GM21381 (cell line): Measurements from ENCODE around the gene ZEB2.

Source experiments
- ATAC-seq: cut with Tn5 transposase; IDR thresholded peaks from one replicate; pipeline ENCODE4 v1.9.1; 2021; ENCODE audit warnings: mild to moderate bottlenecking, moderate library complexity; ENCODE audit not compliant: unreplicated experiment

Gene ZEB2

DNA sequence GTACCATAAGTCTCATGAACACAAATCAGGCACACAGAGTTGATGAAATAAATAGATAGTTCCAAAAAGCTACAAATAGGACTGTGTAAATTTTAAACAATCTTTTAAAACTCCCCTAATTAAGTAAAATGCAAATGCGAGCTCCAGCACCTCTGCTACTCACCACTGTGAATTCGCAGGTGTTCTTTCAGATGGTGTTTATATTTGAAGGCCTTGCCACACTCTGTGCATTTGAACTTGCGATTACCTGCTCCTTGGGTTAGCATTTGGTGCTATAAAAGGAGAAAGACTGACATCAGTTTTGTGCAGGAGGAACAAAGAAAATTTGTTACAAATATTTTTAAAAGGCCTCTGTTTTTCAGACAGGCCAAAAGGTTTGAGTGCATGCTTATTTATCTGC, 118.9 kb downstream of the ZEB2 start:
- no peak for ATAC-seq

DNA sequence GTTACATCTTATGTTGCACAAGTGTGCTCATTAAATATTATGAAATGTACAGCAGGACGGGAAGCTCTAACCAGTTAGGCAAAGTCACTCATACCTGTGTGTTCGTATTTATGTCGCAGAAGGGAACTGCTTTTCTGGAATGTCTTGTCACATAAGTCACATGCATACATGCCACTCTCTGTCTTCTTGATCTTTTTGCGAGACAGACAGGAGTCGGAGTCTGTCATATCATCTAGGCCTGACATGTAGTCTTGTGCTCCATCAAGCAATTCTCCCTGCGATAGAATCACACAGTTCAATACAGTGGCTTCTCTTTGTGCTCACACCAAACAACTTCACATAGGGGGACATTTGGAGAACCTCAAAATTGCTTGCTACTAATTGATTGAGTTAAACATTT, 123.6 kb downstream of the ZEB2 start:
- no peak for ATAC-seq

DNA sequence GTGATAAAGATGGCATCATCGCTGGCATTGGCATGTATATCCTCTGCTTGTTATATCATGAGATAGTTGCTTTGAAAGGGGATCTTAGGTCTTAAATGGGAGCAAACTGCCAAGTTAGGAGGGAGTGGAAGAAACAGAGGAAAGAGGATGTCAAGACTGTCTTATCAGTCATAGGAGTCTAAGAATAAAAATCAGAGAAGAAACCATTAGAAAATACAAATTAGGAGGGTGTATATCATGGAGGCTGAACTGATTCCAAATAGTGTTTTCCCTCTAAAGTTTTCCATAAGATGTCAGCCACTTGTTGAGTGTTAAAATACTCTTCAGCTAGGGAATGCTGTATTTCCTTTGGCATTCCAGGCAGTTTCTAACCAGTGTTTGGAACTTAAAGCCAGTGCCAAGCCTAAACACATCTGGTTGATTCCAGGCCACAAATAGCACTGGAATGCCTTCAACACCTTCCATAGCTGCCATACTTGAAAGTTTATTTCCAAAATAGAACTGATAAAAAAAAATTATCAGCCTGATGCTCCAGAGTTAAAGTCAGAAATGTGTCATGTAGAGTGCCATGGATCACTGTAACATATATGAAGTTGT, 129.4 kb downstream of the ZEB2 start:
- ATAC-seq: no peak

DNA sequence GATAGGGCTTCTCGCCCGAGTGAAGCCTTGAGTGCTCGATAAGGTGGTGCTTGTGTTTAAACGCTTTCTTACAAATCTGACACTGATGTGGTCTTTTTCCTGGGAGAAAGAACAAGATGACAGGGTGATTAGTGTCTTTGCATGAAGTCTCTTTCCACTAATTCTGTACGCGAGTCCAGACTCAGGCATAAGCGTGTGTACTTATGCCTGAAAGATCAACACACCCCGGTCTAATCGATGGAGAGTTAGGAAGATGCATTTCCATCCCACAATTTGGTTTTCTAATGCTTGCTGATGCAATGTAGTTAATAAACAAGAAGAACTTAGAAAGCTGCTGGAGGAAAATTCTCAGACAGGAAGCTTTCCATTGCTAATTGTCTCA, 130.0 kb downstream of the ZEB2 start:
- ATAC-seq: no peak

DNA sequence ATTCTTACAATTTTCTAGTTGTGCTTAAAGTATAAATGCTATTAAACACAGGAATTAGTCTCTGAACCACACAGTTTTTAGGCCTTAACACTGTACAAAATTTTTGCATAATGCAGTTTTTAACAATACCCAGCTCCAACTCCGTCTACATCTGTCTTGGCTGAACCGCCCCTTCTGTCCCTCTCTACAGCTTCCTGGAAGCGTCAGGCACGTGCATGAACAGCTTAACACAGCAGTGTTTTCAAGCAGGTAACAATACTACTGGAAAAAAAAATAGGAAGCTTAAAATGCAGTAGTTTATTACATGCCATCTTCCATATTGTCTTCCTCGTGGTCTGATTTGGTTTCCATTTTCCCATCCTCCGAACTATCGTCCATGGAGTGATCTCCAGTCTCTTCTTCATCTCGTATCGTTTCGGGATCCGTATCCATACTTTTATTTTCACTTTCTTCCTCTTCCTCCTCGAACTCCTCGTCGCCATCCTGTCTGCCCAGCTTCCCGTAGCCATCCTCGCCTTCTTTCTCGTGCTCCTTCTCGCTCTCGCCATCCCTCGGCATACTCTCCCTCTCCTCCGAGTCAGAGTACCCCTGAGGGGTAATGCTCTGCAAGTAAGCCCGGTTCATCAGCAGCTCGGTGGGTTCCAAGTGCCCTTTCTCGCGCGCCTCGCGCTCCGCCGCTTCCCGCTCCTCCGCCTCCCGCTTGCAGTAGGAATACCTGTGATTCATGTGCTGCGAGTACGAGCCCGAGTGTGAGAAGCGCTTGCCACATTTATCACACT, 130.6 kb downstream of the ZEB2 start:
- ATAC-seq: no peak

DNA sequence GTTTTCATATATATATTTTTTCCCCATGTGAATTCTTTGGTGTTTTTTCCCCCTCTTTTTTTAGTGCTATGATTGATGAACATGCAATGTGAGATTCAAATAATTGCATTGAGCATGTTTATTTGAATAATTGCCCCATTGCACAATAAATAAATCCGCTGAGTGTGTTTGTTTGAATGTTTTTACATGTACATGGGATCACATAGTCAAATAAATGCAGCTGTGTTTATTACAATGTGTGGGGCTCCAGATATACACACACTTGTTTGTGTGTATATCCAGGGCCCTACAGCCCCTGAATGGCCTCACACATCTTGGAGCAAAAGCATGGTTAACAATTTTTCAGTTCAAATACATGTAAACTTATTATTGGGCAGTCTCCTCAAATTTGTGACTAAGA, 134.5 kb downstream of the ZEB2 start:
- ATAC-seq: no peak

DNA sequence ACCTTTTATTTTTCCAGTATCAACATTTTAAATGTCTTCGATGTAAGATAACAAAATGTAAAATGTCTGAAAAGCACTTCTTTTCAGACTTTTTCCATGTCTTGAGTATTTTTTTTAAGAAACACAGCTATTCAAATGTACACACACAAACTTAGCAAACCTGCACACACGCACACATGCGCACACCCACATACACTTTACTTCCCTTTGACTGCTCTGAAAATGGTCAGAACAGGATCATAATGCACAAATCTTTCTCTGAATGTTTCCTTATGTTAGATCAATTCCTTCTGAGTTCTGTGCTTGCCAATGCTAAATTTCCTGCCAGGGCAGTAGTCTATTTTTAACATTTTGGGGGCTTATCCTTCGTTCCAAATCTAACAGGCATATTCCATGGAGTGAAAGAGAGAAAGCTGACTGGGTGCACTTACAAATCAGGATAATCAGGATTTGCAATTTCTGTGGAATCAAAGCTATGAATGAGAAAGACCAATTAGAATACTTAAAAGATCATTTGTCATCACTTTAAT, 136.3 kb downstream of the ZEB2 start:
- no peak for ATAC-seq

DNA sequence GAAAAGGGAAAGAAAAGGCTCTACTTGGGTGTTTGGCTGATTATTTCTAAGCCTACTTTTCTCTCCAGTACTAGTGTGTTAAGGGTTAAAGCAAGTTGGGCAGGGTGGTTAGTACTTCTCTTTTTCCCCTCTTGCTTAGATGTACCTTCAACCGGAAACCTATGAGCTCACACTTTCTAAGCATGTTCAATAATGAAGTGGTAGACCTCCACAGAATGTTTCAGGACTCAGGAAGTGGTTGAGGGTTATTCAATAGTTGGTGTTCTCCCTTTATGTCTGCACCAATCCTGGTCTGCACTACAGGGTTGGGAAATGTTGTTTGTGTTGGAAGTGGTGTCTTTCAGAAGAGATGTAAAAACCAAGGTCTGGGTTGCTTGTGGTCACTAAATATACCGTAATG, 137.1 kb downstream of the ZEB2 start:
- ATAC-seq: peak; percentile 99

DNA sequence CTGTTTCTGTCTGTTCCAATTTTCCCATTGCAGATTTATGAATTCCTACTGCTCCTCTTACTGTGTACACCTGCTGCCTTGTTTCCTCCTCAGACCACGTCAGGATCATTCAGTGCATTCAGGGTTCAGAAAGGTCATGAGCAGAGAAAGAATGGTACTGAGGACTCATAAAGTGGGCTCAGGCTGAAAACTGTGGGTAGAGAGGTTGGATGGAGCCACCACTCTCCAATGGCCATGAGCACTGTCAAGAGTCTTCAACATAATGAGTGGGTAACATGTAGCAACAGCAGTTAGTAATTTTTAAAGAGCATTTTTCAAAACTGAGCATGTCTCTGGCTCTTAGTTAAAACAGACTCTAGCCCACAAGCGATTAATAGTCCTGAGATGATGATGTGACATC, 138.2 kb downstream of the ZEB2 start:
- ATAC-seq: no peak

DNA sequence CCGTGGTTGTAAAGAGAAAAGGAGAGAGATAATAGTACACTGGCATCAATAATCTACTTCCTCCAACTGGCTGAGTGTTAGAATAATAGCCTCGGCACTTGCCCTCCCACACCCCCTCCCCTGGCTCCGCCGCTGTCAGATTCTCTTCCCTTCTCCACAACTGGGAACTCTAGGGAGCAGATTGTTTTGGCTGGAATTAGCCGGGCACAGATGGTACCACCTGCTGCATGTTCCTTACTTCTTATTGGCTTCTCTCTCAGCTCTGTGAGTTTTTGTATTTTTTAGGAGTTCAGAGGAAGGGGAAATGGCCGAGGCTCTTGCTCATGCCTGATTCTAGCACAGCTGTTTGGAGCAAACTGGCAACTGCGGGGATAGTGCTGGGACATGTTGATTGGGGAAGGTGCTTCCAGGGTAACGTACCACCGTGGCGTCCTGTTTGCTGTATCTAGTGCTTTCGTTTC, 140.0 kb downstream of the ZEB2 start:
- no peak for ATAC-seq

DNA sequence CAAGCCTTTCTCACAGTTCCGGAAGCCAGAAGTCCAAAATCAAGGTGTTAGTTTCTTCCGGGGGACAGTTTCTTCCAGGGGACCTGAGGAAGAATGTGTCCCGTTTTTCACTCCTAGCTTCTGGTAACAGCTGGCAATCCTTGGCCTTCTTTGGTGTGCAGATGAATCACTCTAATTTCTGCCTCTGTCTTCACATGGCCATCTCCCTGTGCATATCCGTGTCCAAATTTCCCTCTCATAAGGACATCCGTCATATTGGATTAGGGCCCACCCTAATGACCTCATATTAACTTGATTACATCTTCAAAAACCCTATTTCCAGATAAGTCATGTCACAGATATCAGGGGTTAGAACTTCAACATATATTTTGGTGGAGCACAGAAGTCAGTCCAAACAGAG, 141.4 kb downstream of the ZEB2 start:
- no peak for ATAC-seq

DNA sequence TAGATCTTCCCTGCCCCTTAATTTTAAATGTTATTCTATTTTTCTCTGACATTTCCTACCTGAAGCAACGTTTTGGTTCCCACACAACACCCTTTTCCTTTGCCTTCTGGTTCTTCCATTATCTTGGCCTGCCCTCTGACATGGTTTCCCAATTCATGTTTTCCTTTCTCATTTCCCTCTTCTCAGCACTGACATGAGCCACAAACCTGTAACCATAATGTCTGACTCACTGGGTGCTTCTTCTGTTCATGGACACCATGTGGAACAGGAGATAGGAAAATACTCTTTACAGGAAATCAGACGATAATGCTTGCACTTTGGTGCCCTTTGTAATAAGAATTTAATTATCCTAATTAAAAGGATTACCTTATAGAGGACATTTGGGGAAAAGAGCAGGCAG, 142.0 kb downstream of the ZEB2 start:
- no peak for ATAC-seq

DNA sequence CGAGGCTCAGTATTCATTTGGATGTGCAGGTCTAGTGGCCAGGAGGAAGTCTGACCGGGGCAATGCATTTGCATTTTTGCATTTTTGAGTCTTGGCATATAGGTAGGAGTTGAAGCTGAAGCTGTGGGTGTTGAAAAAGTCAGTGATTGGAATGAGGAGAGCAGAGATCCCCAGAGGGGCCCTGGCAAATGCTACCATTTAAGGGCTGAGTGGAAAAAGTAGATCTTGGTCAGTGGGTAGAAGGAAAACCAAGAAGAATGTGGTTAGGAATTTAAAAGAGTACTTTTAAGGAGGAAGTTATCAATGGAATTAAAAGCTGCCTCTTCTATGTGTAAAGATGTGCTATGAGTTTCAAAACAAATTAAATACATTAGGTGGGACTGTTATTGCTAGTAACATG, 143.0 kb downstream of the ZEB2 start:
- no peak for ATAC-seq

DNA sequence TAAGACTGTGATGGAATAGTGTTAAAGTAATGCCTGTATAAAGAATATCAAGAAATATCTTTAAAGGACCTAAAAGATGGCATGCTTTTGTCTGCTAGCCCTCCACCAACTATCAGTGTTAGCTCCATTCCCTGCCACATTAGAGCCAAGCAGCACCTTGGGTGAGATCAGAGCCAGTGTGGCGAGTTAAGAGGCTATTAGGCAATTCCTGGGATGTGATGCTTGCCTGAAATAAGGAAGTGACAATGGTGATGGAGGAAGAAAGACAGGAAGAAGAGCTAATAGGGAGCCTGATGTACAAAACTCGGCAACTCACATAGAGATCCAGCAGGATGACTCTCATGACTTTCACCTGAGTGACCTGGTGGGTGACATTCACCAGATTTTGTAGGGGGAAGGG, 143.5 kb downstream of the ZEB2 start:
- ATAC-seq: no peak

DNA sequence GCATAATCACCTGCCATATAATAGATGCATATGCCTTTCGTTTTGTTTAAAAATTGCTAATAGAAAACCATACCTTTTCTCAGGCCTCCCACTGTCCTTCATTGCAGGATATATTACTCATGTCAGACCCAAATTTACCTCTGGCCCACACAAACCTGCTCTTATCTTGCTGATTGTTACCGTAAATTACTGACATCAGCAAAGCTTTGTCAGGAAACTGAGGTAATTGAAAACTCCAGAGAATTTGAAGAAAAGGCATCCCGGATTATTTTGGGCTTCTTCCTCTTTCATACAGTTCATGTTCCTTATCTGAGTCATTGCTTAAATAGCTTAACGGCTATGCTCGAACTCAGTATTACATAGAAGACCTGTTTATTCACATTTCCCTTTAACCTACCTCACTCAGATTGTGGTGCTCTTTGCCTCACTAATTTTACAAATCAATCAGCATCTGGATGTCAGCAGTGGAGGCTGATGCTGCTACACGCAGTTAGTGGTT, 145.7 kb downstream of the ZEB2 start:
- peak; percentile 57 for ATAC-seq

DNA sequence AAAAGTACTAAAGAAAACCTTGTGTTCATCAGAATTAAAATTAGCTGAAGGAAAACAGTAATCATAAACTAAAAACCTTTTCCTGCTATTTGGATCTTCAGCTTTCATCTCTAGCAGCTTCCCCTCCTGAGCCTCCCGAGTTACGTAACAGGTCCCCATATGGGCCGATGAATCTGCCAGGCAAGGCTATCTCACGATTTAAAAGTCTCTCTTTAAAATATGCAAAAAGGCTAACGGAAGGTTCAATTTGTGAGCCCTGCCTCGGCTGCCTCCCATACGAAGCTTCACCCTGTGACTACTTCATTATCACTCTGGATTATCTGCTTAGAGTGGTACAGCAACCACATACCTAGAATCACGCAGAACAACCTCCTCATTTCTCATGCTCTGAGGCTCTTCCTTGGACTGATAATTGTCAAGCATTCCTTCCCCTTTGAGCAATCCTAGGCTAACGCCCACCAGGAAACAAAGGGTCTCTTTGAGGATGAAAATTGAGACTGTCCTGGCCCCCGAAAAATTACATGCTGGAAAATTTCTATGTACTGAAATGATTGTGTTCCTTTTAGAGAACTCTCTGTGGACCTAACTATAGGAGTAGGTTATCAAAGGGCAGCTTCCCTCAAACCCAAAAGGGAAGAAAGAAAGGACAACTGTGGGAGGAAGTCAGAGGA, 147.4 kb downstream of the ZEB2 start:
- no peak for ATAC-seq

DNA sequence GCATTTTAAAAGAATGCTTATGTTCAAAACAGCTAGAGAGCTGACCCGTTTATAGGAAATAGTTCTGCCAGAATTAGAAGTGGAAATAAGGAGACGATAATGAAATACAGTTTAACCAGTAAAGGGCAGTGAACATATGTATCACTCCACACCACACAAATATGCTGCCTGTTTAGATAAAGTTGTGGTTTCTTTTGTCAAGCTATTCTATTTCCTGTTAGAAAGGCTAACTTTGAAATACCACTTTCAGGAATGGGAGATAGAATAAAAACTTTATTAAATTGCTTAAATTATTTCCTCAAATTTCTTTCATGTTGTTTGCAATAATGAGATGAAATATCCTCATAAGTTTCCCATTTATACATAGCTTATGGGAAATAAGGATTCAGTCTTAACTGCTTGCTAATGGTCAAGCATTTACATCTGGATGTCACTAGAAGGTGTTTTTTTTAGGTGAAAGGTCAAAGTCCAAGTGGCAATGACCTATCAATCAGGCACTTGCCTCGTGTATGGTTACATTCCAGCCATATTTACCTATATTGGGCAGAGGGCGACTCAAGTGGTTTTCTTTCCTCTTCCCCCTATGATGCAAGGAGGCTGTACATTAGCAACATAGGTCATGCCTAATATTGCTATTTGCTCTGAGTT, 148.9 kb downstream of the ZEB2 start:
- ATAC-seq: no peak

DNA sequence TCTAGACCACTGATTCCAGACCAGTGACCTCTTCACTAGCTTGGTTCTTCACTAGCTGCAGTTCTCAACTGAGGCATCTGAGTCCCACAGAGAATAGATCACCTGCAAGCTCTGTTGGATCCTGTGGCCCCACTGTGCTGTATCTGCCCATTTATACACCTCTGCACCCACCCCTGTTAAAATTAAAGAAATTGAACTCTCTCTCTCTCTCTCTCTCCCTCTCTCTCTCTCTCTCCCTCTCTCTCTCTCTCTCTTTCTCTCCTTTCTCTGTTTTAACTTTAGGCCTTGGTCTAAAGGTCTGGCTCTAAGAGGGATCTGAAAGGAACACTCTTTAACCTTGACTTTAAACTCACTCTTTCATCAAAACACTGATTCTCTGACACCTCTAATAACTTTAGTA, 150.5 kb downstream of the ZEB2 start:
- ATAC-seq: no peak

DNA sequence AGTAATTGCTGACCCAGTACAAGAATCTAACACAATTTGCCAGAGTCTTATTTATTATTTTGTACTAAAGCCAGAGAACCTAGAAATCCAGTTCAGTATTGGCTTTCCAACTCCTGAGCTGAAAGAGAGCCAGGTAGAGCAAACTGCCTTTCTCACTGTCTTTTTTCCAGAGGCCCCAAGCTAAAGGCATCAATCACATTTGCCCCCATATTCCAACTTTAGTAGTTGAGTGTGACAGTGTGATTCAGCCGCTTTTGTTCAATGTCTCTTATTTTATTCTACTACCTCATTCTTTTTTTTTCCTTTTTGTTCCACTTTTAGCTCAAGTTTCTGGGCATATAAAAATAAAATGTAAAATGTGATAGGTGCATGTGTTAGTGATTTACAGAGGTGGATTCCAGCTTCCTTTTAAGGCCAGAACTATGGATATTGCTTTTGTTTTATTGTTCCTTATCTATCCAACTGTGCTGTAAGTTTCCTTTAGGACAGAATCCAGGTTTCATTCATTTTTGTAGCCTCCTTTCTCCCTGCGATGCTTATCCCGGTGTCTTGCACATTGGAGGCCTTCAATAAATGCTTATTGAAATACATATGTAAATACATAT, 153.0 kb downstream of the ZEB2 start:
- ATAC-seq: no peak

DNA sequence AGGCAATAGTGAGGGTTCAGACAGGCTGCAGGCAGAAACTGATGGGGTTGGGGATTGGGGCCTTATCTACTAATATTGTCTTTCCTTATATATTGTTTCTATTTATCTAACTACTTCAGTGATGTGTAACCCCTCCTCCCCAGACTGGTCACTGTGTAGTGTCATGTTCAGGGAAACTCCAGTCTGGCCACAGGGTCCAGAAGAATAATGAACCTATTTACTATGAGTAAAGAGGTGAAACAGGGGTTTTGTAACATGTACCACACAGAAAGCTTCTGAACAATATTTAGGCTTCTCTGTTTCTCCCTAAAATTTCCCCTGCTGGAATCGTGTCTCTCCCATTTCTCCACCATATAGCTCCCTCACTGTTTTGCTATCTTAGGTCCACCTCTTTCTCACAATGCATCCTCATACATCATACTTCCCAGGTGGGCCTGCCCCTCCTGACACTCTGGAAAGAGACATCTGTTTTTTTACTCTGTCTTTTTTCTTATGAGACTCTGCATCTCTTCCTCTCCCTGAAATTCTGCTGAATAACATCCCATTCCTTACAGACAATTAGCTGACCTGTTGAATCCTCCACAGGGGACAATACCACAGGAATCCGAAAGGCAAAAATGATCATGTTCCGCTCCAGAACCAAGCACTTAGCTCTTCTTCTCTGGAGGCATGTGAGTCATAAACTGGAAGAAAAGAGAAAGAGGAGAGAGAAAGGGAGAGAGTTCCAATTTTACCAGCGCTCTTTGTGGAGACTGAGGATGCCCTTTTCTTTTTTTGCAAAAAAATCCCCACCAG, 154.8 kb downstream of the ZEB2 start:
- peak; percentile 76 for ATAC-seq
